ENCODE measurements around the gene SPRR2F.
"Not testable (repeated sequence)": the region's sequence is repeated elsewhere in the genome, so short reads cannot be mapped to it uniquely, and the experiment has no call there.

Gene SPRR2F

DNA sequence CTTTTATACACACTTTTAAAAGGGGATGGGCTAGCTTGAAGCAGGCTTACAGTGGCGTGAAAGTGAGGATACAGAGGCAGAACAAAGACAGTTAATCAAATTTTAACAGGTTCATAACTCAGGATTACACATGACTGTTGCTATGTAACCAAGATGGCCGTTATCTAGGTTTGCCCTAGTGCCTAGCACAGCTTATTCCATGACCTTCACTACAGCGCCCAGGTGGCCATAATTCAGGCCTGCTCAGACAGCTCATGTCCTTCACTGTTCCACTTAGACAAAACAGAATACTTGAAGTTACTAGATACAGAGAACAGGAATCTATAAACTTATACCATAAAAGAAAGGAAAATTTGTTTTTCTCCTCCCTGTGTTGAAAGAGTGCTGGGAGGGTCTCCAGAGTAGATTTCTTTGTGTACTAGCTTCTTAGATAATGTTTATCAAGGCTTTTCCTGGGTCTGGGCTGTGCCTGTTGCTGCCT, 6.2 kb upstream of the SPRR2F start:
- H3K27ac ChIP-seq (ENCODE audit: low read depth, low read length): no peak overlapping the region
- no peak overlapping the region for H3K4me2 ChIP-seq (ENCODE audit: low read depth, low read length, poor library complexity, severe bottlenecking)
- H3K36me3 ChIP-seq (ENCODE audit: low read length): no peaks in the 10 kb centered on the region
- no peak overlapping the region for H3K4me3 ChIP-seq (ENCODE audit: insufficient read depth, low read length, poor library complexity, severe bottlenecking)
- H3K9me3 ChIP-seq (ENCODE audit: insufficient read depth, low read length): no peaks in the 10 kb centered on the region
- H3K27me3 ChIP-seq (ENCODE audit: low read length): no peaks in the 10 kb centered on the region
- no peaks in the 10 kb centered on the region for H3K79me2 ChIP-seq (ENCODE audit: insufficient read depth, low read length)
- TF ChIP-seq, protein P1, sequence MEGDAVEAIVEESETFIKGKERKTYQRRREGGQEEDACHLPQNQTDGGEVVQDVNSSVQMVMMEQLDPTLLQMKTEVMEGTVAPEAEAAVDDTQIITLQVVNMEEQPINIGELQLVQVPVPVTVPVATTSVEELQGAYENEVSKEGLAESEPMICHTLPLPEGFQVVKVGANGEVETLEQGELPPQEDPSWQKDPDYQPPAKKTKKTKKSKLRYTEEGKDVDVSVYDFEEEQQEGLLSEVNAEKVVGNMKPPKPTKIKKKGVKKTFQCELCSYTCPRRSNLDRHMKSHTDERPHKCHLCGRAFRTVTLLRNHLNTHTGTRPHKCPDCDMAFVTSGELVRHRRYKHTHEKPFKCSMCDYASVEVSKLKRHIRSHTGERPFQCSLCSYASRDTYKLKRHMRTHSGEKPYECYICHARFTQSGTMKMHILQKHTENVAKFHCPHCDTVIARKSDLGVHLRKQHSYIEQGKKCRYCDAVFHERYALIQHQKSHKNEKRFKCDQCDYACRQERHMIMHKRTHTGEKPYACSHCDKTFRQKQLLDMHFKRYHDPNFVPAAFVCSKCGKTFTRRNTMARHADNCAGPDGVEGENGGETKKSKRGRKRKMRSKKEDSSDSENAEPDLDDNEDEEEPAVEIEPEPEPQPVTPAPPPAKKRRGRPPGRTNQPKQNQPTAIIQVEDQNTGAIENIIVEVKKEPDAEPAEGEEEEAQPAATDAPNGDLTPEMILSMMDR (IDR thresholded peaks at IDR 0.05; ENCODE audit: insufficient read depth, low read length, poor library complexity, severe bottlenecking): no peak
- no peak for TF ChIP-seq EZH2phosphoT487 (conservative IDR thresholded peaks at IDR 0.05; ENCODE audit: low read length)
- H3F3A ChIP-seq (ENCODE audit: insufficient read depth): no peaks in the 10 kb centered on the region
- H3K9ac ChIP-seq (ENCODE audit: low read length): no peak overlapping the region
- H2AFZ ChIP-seq (ENCODE audit: low read depth, low read length, severe bottlenecking): no peak overlapping the region
- no peaks in the 10 kb centered on the region for H4K20me1 ChIP-seq (ENCODE audit: low read depth, low read length)
- H3K9me2 ChIP-seq (replicated peaks; ENCODE audit: insufficient read depth, low read length): no peaks in the 10 kb centered on the region

DNA sequence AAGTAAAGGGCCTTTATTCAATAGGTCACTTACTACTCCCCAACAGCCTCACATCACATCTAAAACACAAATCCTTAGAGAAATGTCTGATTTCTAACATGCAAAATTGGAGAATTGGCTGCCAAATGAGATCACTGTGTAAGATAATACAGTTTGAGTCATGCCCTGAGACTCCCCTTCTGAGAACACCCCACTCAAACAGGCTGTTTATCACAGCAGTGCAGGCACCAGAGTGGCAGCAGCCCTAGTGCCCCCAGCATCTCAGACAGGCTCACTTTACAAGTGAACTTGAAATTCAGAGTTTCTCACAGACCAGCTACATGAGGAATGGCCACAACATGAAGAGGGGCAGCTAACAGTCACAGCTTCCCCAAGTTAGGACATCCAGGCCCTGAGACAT, 1.9 kb upstream of the SPRR2F start:
- not testable (repeated sequence) for H3K9me2 ChIP-seq (replicated peaks; ENCODE audit: insufficient read depth, low read length); H4K20me1 ChIP-seq (ENCODE audit: low read depth, low read length); H3K9ac ChIP-seq (ENCODE audit: low read length); H3F3A ChIP-seq (ENCODE audit: insufficient read depth); H2AFZ ChIP-seq (ENCODE audit: low read depth, low read length, severe bottlenecking); H3K9me3 ChIP-seq (ENCODE audit: insufficient read depth, low read length); H3K4me3 ChIP-seq (ENCODE audit: insufficient read depth, low read length, poor library complexity, severe bottlenecking); H3K27ac ChIP-seq (ENCODE audit: low read depth, low read length); H3K4me2 ChIP-seq (ENCODE audit: low read depth, low read length, poor library complexity, severe bottlenecking); H3K27me3 ChIP-seq (ENCODE audit: low read length); H3K36me3 ChIP-seq (ENCODE audit: low read length); H3K79me2 ChIP-seq (ENCODE audit: insufficient read depth, low read length)

GRCh38 chr1:153112454-153112853, 862 bp downstream of the SPRR2F start:
- H4K20me1 ChIP-seq (ENCODE audit: low read depth, low read length); H2AFZ ChIP-seq (ENCODE audit: low read depth, low read length, severe bottlenecking); H3K27me3 ChIP-seq (ENCODE audit: low read length); H3K79me2 ChIP-seq (ENCODE audit: insufficient read depth, low read length); H3K4me3 ChIP-seq (ENCODE audit: insufficient read depth, low read length, poor library complexity, severe bottlenecking); H3K9me3 ChIP-seq (ENCODE audit: insufficient read depth, low read length); H3K36me3 ChIP-seq (ENCODE audit: low read length); H3K27ac ChIP-seq (ENCODE audit: low read depth, low read length); H3K9me2 ChIP-seq (replicated peaks; ENCODE audit: insufficient read depth, low read length); H3K9ac ChIP-seq (ENCODE audit: low read length); H3K4me2 ChIP-seq (ENCODE audit: low read depth, low read length, poor library complexity, severe bottlenecking); H3F3A ChIP-seq (ENCODE audit: insufficient read depth): not testable (repeated sequence)

DNA sequence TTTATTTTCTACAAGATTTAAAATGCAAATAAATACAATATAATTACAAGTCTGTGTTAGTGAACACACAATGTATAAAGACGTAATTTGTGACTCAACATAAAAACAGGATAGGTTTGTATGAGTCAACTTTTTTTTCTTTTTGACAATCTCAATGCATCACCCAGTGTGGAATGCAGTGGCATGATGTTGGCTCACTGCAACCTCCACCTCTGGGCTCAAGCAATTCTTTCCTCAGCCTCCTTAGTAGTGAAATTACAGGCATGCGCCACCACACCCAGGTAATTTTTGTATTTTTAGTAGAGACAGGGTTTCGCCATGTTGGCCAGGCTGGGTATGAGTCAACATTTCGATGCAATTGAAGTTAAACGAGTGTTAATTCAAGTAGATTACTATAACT, 13.1 kb downstream of the SPRR2F start:
- H3K36me3 ChIP-seq (ENCODE audit: low read length): no peaks in the 10 kb centered on the region
- H3K4me2 ChIP-seq (ENCODE audit: low read depth, low read length, poor library complexity, severe bottlenecking): no peak overlapping the region
- no peak for TF ChIP-seq EZH2phosphoT487 (conservative IDR thresholded peaks at IDR 0.05; ENCODE audit: low read length)
- TF ChIP-seq, protein P1 (IDR thresholded peaks at IDR 0.05; ENCODE audit: insufficient read depth, low read length, poor library complexity, severe bottlenecking): no peak

More for the DNA sequence above, 13.1 kb downstream of the SPRR2F start:
- Histone ChIP-seq H3K27me3 (ENCODE audit: low read length) (no peaks in the 10 kb centered on the region), H3K9ac (ENCODE audit: low read length) (no peak overlapping the region), H3K4me3 (ENCODE audit: insufficient read depth, low read length, poor library complexity, severe bottlenecking) (no peak overlapping the region), H3K9me3 (ENCODE audit: insufficient read depth, low read length) (no peaks in the 10 kb centered on the region), H3K9me2 (replicated peaks; ENCODE audit: insufficient read depth, low read length) (no peaks in the 10 kb centered on the region), H3K27ac (ENCODE audit: low read depth, low read length) (no peak overlapping the region), H4K20me1 (ENCODE audit: low read depth, low read length) (no peaks in the 10 kb centered on the region), H2AFZ (ENCODE audit: low read depth, low read length, severe bottlenecking) (no peak overlapping the region), H3F3A (ENCODE audit: insufficient read depth) (no peaks in the 10 kb centered on the region), H3K79me2 (ENCODE audit: insufficient read depth, low read length) (no peaks in the 10 kb centered on the region)
